Nephron (organoid): ENCODE measurements around the gene MMP24.

Experiments used
- H3K27ac Mint-ChIP-seq, 3 experiments: 2 replicates each; pipeline ENCODE4 v1.8.0; 2020; ENCODE audit warnings: mixed read lengths in 3 of 3, mild to moderate bottlenecking in 2 of 3, moderate library complexity in 1 of 3
- H3K27me3 Mint-ChIP-seq: 2 replicates; pipeline ENCODE4 v1.8.0; 2021; ENCODE audit warnings: low read depth, mild to moderate bottlenecking, moderate library complexity, mixed read lengths
- H3K36me3 Mint-ChIP-seq: 2 replicates; pipeline ENCODE4 v1.8.0; 2020; ENCODE audit warnings: low read depth, mixed read lengths
- H3K4me1 Mint-ChIP-seq: 2 replicates; pipeline ENCODE4 v1.8.0; 2020; ENCODE audit warnings: mixed read lengths
- H3K4me3 Mint-ChIP-seq, 3 experiments: 2 replicates each; pipeline ENCODE4 v1.8.0; 2020; ENCODE audit warnings: mild to moderate bottlenecking in 3 of 3, mixed read lengths in 3 of 3, moderate library complexity in 2 of 3
- H3K9me3 Mint-ChIP-seq: 2 replicates; pipeline ENCODE4 v1.8.0; 2020; ENCODE audit warnings: mixed read lengths
- TF ChIP-seq, protein P1 (sequence below), 3 experiments: fragments of 200-600 bp; sonication (generic); IDR thresholded peaks; one replicate each; pipeline ENCODE4 v1.5.0; 2021; ENCODE audit warnings: antibody characterized with exemption in 3 of 3; ENCODE audit not compliant: unreplicated experiment in 3 of 3

MMP24 gene

DNA sequence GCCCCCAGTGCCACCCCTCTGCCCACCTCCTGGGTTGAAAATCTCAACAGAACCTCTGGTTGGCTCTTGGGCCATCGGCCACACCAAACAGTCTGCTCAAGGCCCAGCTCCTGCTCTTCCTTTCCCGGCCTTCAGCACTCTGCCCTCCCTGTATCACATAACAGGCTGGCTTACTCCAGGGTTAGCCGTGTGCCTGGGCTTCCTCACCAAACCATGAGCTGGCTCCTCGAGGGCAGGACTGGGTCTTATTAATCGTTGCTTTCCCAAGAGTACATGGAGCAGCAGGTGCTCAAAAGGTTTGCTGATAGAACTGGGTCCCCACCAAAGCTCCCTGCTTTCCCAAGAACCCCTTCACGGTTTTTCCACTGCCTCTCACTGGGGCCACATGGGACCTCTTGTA is 78.5 kb downstream of the MMP24 start:
- TF ChIP-seq, protein P1, sequence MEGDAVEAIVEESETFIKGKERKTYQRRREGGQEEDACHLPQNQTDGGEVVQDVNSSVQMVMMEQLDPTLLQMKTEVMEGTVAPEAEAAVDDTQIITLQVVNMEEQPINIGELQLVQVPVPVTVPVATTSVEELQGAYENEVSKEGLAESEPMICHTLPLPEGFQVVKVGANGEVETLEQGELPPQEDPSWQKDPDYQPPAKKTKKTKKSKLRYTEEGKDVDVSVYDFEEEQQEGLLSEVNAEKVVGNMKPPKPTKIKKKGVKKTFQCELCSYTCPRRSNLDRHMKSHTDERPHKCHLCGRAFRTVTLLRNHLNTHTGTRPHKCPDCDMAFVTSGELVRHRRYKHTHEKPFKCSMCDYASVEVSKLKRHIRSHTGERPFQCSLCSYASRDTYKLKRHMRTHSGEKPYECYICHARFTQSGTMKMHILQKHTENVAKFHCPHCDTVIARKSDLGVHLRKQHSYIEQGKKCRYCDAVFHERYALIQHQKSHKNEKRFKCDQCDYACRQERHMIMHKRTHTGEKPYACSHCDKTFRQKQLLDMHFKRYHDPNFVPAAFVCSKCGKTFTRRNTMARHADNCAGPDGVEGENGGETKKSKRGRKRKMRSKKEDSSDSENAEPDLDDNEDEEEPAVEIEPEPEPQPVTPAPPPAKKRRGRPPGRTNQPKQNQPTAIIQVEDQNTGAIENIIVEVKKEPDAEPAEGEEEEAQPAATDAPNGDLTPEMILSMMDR (IDR thresholded peaks at IDR 0.05; ENCODE audit: unreplicated experiment in 3 of 3) = no peak
- Mint-ChIP-seq H3K4me3 (no peak overlapping the region), H3K36me3 (peaks cover 5% of the 10 kb centered on the region), H3K9me3 (no peaks in the 10 kb centered on the region), H3K27me3 (no peaks in the 10 kb centered on the region), H3K4me1 (no peaks in the 10 kb centered on the region), H3K27ac (peak overlapping the region in 1 of 3 experiments; percentile 58)

DNA sequence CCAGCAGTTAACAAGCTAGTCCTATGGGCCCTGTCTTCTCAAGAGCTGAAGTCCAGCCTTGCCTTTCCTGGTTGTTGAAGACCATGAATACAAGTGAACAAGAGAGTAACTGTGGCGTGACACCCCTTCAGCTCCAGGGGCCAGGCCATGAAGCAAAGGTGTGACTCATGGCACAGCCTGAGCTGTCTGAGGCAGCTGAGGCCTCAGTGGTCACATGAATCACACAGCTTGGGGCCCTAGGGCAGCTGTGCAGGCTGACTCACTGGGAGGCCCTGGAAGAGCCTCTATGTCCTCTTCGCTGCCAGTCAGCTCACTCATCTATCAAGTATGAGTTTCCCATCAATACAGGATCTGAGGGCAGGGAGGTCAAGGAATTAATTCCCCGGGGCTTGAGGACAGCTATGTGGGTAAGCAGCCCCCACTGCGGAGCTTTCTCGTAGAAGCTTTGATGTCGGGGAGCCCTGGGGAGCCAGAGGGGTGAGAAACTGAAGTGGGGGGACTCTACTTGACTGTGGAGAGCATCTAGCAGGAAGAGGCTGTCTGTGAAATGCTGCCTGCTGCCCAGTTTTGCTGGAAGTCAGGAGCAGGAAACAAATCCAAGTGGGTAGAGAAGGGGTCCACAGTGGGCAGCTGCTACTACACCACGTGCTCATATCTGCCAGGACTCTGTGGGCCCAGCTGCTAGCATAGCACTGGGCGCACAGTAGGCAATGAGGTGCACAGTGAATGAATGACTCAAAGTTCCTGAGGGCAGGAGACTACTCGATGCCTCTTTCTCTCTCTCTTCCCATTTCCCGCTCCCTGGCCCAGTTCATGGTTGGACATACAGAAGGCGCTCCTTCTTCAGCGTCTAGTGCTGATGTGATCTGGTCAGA is 79.4 kb downstream of the MMP24 start:
- Mint-ChIP-seq H3K9me3 (no peaks in the 10 kb centered on the region), H3K27me3 (no peaks in the 10 kb centered on the region), H3K4me1 (no peaks in the 10 kb centered on the region), H3K27ac (peak overlapping the region in 1 of 3 experiments; percentile 26), H3K4me3 (no peak overlapping the region), H3K36me3 (peaks cover 8% of the 10 kb centered on the region)
- TF ChIP-seq, protein P1 (IDR thresholded peaks at IDR 0.05; ENCODE audit: unreplicated experiment in 3 of 3) = no peak

DNA sequence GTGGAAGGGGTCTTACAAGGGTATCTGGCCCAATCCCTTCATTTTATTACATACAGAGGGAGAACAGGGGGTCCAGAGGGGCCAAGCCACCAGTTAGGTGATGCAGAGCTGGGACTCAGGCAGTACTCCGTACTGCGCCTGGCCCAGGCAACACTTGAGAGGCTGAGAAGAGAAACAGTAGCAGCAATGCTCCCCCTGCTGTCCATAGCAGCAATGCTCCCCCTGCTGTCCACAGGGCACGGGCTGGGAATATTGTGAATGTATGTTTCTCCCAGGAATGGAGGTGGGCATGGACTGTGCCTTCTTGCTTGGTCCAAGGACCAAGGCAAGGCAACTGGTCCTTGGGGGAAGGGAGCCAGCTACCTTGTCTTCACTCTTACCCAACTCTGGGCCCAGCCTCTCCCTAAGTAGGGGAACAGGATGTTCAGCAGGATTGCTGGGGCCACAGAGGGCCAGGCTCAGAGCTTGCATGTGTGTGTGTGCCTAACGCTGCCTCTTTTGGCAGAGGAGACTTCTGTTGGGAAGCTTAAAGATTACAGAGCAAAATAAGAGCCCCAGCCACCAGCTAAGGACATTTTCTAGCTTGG is 80.5 kb downstream of the MMP24 start:
- Mint-ChIP-seq H3K27ac (no peak overlapping the region), H3K36me3 (peaks cover 14% of the 10 kb centered on the region), H3K27me3 (no peaks in the 10 kb centered on the region), H3K4me3 (no peak overlapping the region), H3K4me1 (no peaks in the 10 kb centered on the region), H3K9me3 (no peaks in the 10 kb centered on the region)
- TF ChIP-seq, protein P1 (IDR thresholded peaks at IDR 0.05; ENCODE audit: unreplicated experiment in 3 of 3) = peak; percentile 67 to 77 (median 68)

DNA sequence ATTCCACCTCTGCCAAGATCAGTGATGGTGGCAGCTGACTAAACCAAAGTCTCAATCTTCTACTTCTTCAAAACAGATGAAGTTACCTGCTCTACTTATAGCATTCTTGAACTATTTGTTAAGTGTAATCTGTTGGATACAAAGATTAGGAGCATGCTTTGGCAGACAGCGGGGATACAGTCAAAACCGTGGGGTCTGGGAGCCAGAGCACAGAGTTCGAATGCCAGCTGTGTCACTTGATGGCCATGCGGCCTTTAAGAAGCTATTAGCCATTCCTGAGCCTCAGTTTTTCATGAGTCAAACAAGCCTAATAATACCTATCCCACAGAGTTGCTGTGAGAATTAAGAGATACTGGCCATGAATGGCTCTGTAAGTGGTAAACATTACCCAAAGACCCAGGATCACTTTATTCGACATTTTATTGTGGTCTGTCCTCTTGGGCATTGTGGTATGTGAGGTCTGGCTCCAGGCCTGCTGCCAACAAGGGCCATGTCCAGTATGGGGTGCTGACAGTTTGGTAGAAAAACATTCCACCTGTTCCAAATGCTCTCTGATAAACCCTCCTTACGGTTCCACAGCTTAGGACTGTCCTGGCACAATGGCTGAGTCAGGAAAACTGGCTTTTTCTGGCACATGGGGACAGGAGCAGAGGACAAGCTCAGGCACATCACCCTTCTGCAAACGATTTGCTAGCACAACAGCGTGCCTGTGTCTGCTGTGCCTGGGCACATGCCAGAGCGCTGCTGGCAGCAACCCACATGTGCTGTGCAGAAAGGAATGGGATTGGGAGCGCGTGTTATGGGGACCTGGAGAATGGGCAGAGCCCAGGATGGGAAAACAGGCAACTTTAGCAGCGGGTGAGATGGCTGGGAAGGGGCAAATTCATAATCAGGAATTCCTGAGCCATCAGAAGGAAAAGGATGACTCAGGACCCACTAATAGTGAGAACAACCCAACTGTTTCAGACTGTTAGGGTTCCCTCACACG is 81.5 kb downstream of the MMP24 start:
- H3K27me3 Mint-ChIP-seq = no peaks in the 10 kb centered on the region
- H3K9me3 Mint-ChIP-seq = no peaks in the 10 kb centered on the region
- TF ChIP-seq, protein P1 (IDR thresholded peaks at IDR 0.05; ENCODE audit: unreplicated experiment in 3 of 3) = no peak
- no peaks in the 10 kb centered on the region for H3K4me1 Mint-ChIP-seq
- H3K36me3 Mint-ChIP-seq = peaks cover 22% of the 10 kb centered on the region
- H3K4me3 Mint-ChIP-seq = no peak overlapping the region
- H3K27ac Mint-ChIP-seq = no peak overlapping the region

DNA sequence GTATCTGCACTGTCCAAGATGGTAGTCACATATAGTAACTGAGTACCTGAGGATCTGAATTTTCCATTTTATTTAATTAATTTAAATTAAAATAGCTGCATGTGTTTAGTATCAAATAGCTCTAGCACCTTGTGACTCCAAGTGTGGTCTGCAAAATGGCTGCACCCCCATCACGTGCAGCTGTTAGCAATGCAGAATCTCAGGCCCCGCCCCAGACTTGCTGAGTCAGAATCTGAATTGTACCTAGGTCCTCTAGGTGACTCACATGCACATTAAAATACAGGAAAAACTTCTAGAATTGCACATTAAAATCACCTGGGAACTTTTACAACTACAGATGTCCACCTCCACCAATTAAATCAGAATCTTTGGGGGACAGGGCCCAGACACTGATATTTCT is 84.9 kb downstream of the MMP24 start:
- TF ChIP-seq, protein P1 (IDR thresholded peaks at IDR 0.05; ENCODE audit: unreplicated experiment in 3 of 3) = no peak
- Mint-ChIP-seq H3K27ac (no peak overlapping the region), H3K27me3 (no peaks in the 10 kb centered on the region), H3K9me3 (no peaks in the 10 kb centered on the region), H3K36me3 (peaks cover 32% of the 10 kb centered on the region), H3K4me3 (no peak overlapping the region), H3K4me1 (no peaks in the 10 kb centered on the region)
